Ishikawa (cell line): ENCODE measurements around the gene COL23A1.

Source experiments
- CEBPB ChIP-seq: IDR thresholded peaks from 2 replicates; pipeline ENCODE4 v1.6.1; 2012
- CREB1 ChIP-seq: IDR thresholded peaks from 2 replicates; pipeline ENCODE4 v1.6.1; 2012; ENCODE audit warnings: low read depth
- EGR1 ChIP-seq: IDR thresholded peaks from 2 replicates; pipeline ENCODE4 v1.6.1; 2012
- EP300 ChIP-seq: IDR thresholded peaks from 2 replicates; pipeline ENCODE4 v1.6.1; 2012; ENCODE audit warnings: borderline replicate concordance
- FOXM1 ChIP-seq: IDR thresholded peaks from 2 replicates; pipeline ENCODE4 v1.6.1; 2012; ENCODE audit warnings: low read depth, borderline replicate concordance
- MAX ChIP-seq: IDR thresholded peaks from 2 replicates; pipeline ENCODE4 v1.6.1; 2012
- NFIC ChIP-seq: IDR thresholded peaks from 2 replicates; pipeline ENCODE4 v1.6.1; 2012
- RAD21 ChIP-seq: IDR thresholded peaks from 2 replicates; pipeline ENCODE4 v1.6.1; 2012; ENCODE audit warnings: low read depth
- REST ChIP-seq: IDR thresholded peaks from 2 replicates; pipeline ENCODE4 v1.6.1; 2012; ENCODE audit warnings: low read depth, mild to moderate bottlenecking
- TAF1 ChIP-seq: IDR thresholded peaks from 2 replicates; pipeline ENCODE4 v1.6.1; 2012; ENCODE audit warnings: low read depth, mild to moderate bottlenecking
- TCF12 ChIP-seq: IDR thresholded peaks from 2 replicates; pipeline ENCODE4 v1.6.1; 2012; ENCODE audit warnings: low read depth
- TEAD4 ChIP-seq: IDR thresholded peaks from 2 replicates; pipeline ENCODE4 v1.6.1; 2012
- USF1 ChIP-seq: IDR thresholded peaks from 2 replicates; pipeline ENCODE4 v1.6.1; 2012
- YY1 ChIP-seq: IDR thresholded peaks from 2 replicates; pipeline ENCODE4 v1.6.1; 2012; ENCODE audit warnings: low read depth
- ZBTB7A ChIP-seq: IDR thresholded peaks from 2 replicates; pipeline ENCODE4 v1.6.1; 2012; ENCODE audit warnings: low read depth

COL23A1 gene

GRCh38 chr5:178572617-178573016 lies 17.6 kb downstream of the COL23A1 start:
- TF ChIP-seq YY1 (no peak), NFIC (no peak), ZBTB7A (no peak), REST (no peak), EGR1 (no peak), CEBPB (no peak), EP300 (no peak), USF1 (no peak), MAX (no peak), RAD21 (no peak), TAF1 (no peak), FOXM1 (no peak), TEAD4 (no peak), TCF12 (no peak)

- no peak for TF ChIP-seq USF1
- no peak for TF ChIP-seq REST
- no peak for TF ChIP-seq TEAD4
- no peak for TF ChIP-seq ZBTB7A
- TF ChIP-seq EGR1 = no peak
- TF ChIP-seq TAF1 = no peak
- no peak for TF ChIP-seq TCF12
Observed at GRCh38 chr5:178569485-178569884, 20.7 kb downstream of the COL23A1 start.

- TF ChIP-seq YY1 (no peak), MAX (no peak), CREB1 (no peak)
Observed at GRCh38 chr5:178564811-178565550, 25.2 kb downstream of the COL23A1 start.

GRCh38 chr5:178564397-178564796 lies 25.8 kb downstream of the COL23A1 start:
- TF ChIP-seq TCF12 (no peak), USF1 (no peak), MAX (no peak), CREB1 (no peak), CEBPB (no peak), EGR1 (no peak), TAF1 (no peak), EP300 (no peak), RAD21 (no peak), YY1 (no peak), FOXM1 (no peak), REST (no peak), ZBTB7A (no peak)
